Stomach (tissue), 4 donors: ENCODE data around the gene DRC3.

ENCODE experiments used
- CTCF ChIP-seq, 7 experiments: fragments of 450-650 bp in 4 of 7; fragments of 200-600 bp in 3 of 7; sonication (generic) in 3 of 7; IDR thresholded peaks; one replicate each; pipeline ENCODE4 v1.5.1; 2016 to 2019; ENCODE audit warnings: antibody characterized with exemption in 7 of 7, control low read depth in 2 of 7, mild to moderate bottlenecking in 1 of 7
- EP300 ChIP-seq: sonication (generic); formaldehyde crosslinking; IDR thresholded peaks from one replicate; pipeline ENCODE4 v1.6.1; 2017; ENCODE audit warnings: antibody characterized with exemption
- POLR2A ChIP-seq, 4 donors: fragments of 450-650 bp; IDR thresholded peaks; one replicate each; pipeline ENCODE4 v1.6.1; 2016; ENCODE audit warnings: antibody characterized with exemption in 4 of 4, control low read depth in 2 of 4, mild to moderate bottlenecking in 1 of 4, moderate library complexity in 1 of 4

DNA sequence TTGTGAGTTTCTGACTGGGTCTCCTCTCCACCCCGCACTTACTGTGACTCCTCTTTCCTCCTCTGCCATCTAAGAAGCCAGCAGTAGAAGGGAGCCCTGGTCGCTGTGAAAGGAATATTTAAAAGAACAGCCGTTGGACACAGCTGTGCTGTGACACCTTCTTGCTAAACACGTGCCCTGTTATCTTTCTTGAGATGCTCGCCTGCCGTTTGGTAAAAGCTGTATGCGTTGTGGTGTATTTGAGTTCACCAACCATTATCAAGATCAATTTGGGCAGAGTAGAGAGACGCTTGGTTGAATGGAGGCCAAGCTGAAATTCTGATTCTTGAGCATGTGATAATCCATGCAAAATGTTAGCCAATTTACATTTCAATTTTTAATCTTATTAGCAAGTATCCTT is 70.3 kb downstream of the DRC3 start:
- TF ChIP-seq CTCF (IDR thresholded peaks at IDR 0.05) (no peak), POLR2A (IDR thresholded peaks at IDR 0.05) (no peak), EP300 (no peak)
